Left lung (tissue), 10 donors: Measurements from ENCODE around the gene ARHGEF4. TPM values are rescaled to one million over a fixed set of nuclear protein-coding genes. Genes with fewer than 3 reads are reported as not detected.

Source experiments
- ATAC-seq: fragments of 200-7000 bp; cut with Tn5 transposase; one replicate; pipeline ENCODE4 v1.9.1; 2020; ENCODE audit warnings: moderate library complexity
- DNase-seq, 4 donors: peaks; one replicate each; pipeline ENCODE4 v3.0.0-alpha.2; 2013 to 2020
- H3K27ac ChIP-seq, 2 donors: fragments of 200-600 bp; sonication (generic) in 1 of 2; one replicate each; pipeline versions ENCODE4 v1.5.0 to v1.8.0; 2020 to 2021
- H3K27me3 ChIP-seq, 2 donors: fragments of 200-600 bp; sonication (generic) in 1 of 2; one replicate each; pipeline versions ENCODE4 v1.5.0 to v1.8.0; 2020 to 2021
- H3K36me3 ChIP-seq, 2 donors: fragments of 200-600 bp; sonication (generic) in 1 of 2; one replicate each; pipeline versions ENCODE4 v1.5.0 to v1.8.0; 2020 to 2021
- H3K4me1 ChIP-seq, 2 donors: fragments of 200-600 bp; one replicate each; pipeline ENCODE4 v1.8.0; 2021
- H3K4me3 ChIP-seq, 2 donors: fragments of 200-600 bp; sonication (generic) in 1 of 2; one replicate each; pipeline versions ENCODE4 v1.5.0 to v1.8.0; 2020 to 2021; ENCODE audit warnings: mild to moderate bottlenecking in 1 of 2
- H3K9me3 ChIP-seq, 2 donors: fragments of 200-600 bp; sonication (generic) in 1 of 2; one replicate each; pipeline versions ENCODE4 v1.5.0 to v1.8.0; 2020 to 2021
- CTCF ChIP-seq, 2 donors: fragments of 200-600 bp; sonication (generic) in 1 of 2; IDR thresholded peaks; one replicate each; pipeline versions ENCODE4 v1.5.0 to v1.8.0; 2021; ENCODE audit warnings: antibody characterized with exemption in 2 of 2
- intact Hi-C, 2 donors: fragments of 100-400 bp; cut with DNase I; formaldehyde crosslinking; loops; one replicate each; pipeline versions ENCODE4 v1.11.2 to v1.14.2; 2022
- polyA plus RNA-seq, 6 donors: library from polyadenylated mRNA; unstranded; fragments of 120-200 nt; gene quantifications; one replicate each; pipeline ENCODE4 v1.2.1, GENCODE V29; 2013; ENCODE audit not compliant: insufficient read length in 6 of 6
- total RNA-seq, 2 donors: library from RNA; stranded (reverse); fragmentation: NEBNext Ultra II Directional; extraction: Animal tissue kit (Norgen Biotek cat#: 25700); gene quantifications; one replicate each; pipeline ENCODE4 v1.2.1, GENCODE V29; 2021
- donor health status: DM: no; HTN: yes; CAD: no.
- donor health status: DM: no; HTN: no; CAD: no.

Gene ARHGEF4
- total and polyA plus RNA-seq, 8 donors, result 1.7 to 4.3 (median 2.8) TPM

GRCh38 chr2:131027566-131028528, 191.1 kb downstream of the ARHGEF4 start:
- peaks cover 0 to 6% of the 10 kb centered on the region in 2 donors for H3K27me3 ChIP-seq
- TF ChIP-seq CTCF (IDR thresholded peaks at IDR 0.05), result no peak
- intact Hi-C loops, result no loop called here
- DNase-seq (no peak), ATAC-seq (no peak)
- H3K9me3 ChIP-seq, result peaks cover 0 to 6% of the 10 kb centered on the region in 2 donors
- H3K36me3 ChIP-seq, result no peaks in the 10 kb centered on the region
- no peak overlapping the region for H3K4me3 ChIP-seq
- no peaks in the 10 kb centered on the region for H3K4me1 ChIP-seq
- no peak overlapping the region for H3K27ac ChIP-seq

GRCh38 chr2:131029812-131030211, 193.1 kb downstream of the ARHGEF4 start:
- H3K4me1 ChIP-seq, result no peaks in the 10 kb centered on the region
- peaks cover 4 to 24% of the 10 kb centered on the region in 2 donors for H3K27me3 ChIP-seq
- no peak overlapping the region for H3K4me3 ChIP-seq
- no peak for DNase-seq
- H3K27ac ChIP-seq, result no peak overlapping the region
- intact Hi-C loops, result no loop called here
- ATAC-seq, result no peak
- H3K36me3 ChIP-seq, result no peaks in the 10 kb centered on the region
- peaks cover 0 to 6% of the 10 kb centered on the region in 2 donors for H3K9me3 ChIP-seq
- no peak for TF ChIP-seq CTCF (IDR thresholded peaks at IDR 0.05)

- H3K27me3 ChIP-seq, result peaks cover 6 to 31% of the 10 kb centered on the region in 2 donors
- no peak overlapping the region for H3K27ac ChIP-seq
- peaks cover 0 to 5% of the 10 kb centered on the region in 2 donors for H3K4me1 ChIP-seq
- intact Hi-C loops, result no loop called here
- peaks cover 0 to 6% of the 10 kb centered on the region in 2 donors for H3K9me3 ChIP-seq
- no peak overlapping the region for H3K4me3 ChIP-seq
- H3K36me3 ChIP-seq, result no peaks in the 10 kb centered on the region
- no peak for ATAC-seq
- TF ChIP-seq CTCF (IDR thresholded peaks at IDR 0.05), result no peak
- DNase-seq, result no peak
These were observed 193.8 kb downstream of the ARHGEF4 start for GRCh38 chr2:131030478-131030971.

- H3K36me3 ChIP-seq, result no peaks in the 10 kb centered on the region
- H3K27ac ChIP-seq, result no peak overlapping the region
- no peak for TF ChIP-seq CTCF (IDR thresholded peaks at IDR 0.05)
- DNase-seq, result no peak
- H3K4me3 ChIP-seq, result no peak overlapping the region
- peaks cover 9 to 40% of the 10 kb centered on the region in 2 donors for H3K27me3 ChIP-seq
- ATAC-seq, result peak; percentile 64
- H3K4me1 ChIP-seq, result peaks cover 0 to 8% of the 10 kb centered on the region in 2 donors
- H3K9me3 ChIP-seq, result peaks cover 0 to 6% of the 10 kb centered on the region in 2 donors
- intact Hi-C loops, result no loop called here
These were observed 194.7 kb downstream of the ARHGEF4 start for GRCh38 chr2:131031431-131031841.

- Histone ChIP-seq H3K9me3 (peaks cover 0 to 6% of the 10 kb centered on the region in 2 donors), H3K27ac (no peak overlapping the region), H3K4me1 (peaks cover 0 to 8% of the 10 kb centered on the region in 2 donors), H3K4me3 (no peak overlapping the region), H3K36me3 (no peaks in the 10 kb centered on the region), H3K27me3 (peaks cover 9 to 44% of the 10 kb centered on the region in 2 donors)
- ATAC-seq, result no peak
- peak in 1 of 4 donors; percentile 22 for DNase-seq
- no peak for TF ChIP-seq CTCF (IDR thresholded peaks at IDR 0.05)
- intact Hi-C loops, result no loop called here
These were observed 195.2 kb downstream of the ARHGEF4 start for GRCh38 chr2:131031875-131032274.
